ENCODE data around the gene PDAP1. TPM values are rescaled to one million over a fixed set of nuclear protein-coding genes. Genes with fewer than 3 reads are reported as not detected.

Gene PDAP1
- total and polyA plus RNA-seq, 9 of the 15 experiments (the other 6 are each of a cell fraction or from before 2014, with no cell fraction given) = 10.2 to 315 (median 129) TPM

GRCh38 chr7:99380032-99380822 lies 28.2 kb downstream of the PDAP1 start (continued):
- TF ChIP-seq SAP30 (IDR thresholded peaks at IDR 0.05; ENCODE audit: borderline replicate concordance, insufficient read depth, low read depth, low read length, poor library complexity, severe bottlenecking) = peak; percentile 53
- peak in 1 of 2 experiments; percentile 35; a peak in 1 of 4 replicates for TF ChIP-seq ZNF318 (IDR thresholded peaks at IDR 0.05; ENCODE audit: borderline replicate concordance in 1 of 2, low read depth in 1 of 2)
- 0 out of 4 replicates have a peak, but pooled peaks of 1 of the 2 experiments have one; percentile 30 for TF ChIP-seq SIN3A (IDR thresholded peaks at IDR 0.05; ENCODE audit: borderline replicate concordance in 2 of 2, control insufficient read depth in 1 of 2, low read depth in 2 of 2, low read length in 2 of 2)
- peak; percentile 41; the same call in 1 of the 2 replicates for TF ChIP-seq SUPT5H (IDR thresholded peaks at IDR 0.05)
- peak; percentile 20; the same call in 1 of the 2 replicates for TF ChIP-seq RERE (CRISPR knock-in tag; IDR thresholded peaks at IDR 0.05; ENCODE audit: borderline replicate concordance)
- TF ChIP-seq NEUROD1 (IDR thresholded peaks at IDR 0.05; ENCODE audit: borderline replicate concordance, low read depth, low read length, partially characterized antibody) = no peak
- peak in 1 of 2 experiments; percentile 43; a peak in 1 of 4 replicates for TF ChIP-seq MNT (conservative IDR thresholded peaks at IDR 0.05)
- no peak for TF ChIP-seq POLR2H (tag; IDR thresholded peaks at IDR 0.05; ENCODE audit: low read depth)
- TF ChIP-seq ZNF316 (IDR thresholded peaks at IDR 0.05) = peak; percentile 53

All from K562 (cell line).